Fibroblast of the aortic adventitia (primary cell): ENCODE data around the gene MAP3K21. TPM values are rescaled to one million over a fixed set of nuclear protein-coding genes. Genes with fewer than 3 reads are reported as not detected.

Experiments used
- DNase-seq: peaks from one replicate; pipeline ENCODE4 v3.0.0-alpha.2; 2010; ENCODE audit warnings: low read depth
- H3K4me3 ChIP-seq: 2 replicates; pipeline ENCODE4 v1.5.1; 2011; ENCODE audit warnings: low read depth, mild to moderate bottlenecking, control low read depth, low read length, moderate library complexity
- CTCF ChIP-seq: IDR thresholded peaks from 2 replicates; pipeline ENCODE4 v1.5.1; 2011; ENCODE audit warnings: mild to moderate bottlenecking, low read length, control low read depth, inconsistent platforms; ENCODE audit not compliant: insufficient read depth
- total RNA-seq: library from RNA; depleted of rRNA; stranded (reverse); fragments of >200 nt; gene quantifications from 2 replicates; pipeline ENCODE4 v1.2.3, GENCODE V29; 2012; ENCODE audit warnings: low replicate concordance

The MAP3K21 gene
- total RNA-seq, 1 donor: 0.18 TPM

GRCh38 chr1:233356705-233356987 is 29.1 kb downstream of the MAP3K21 start:
- DNase-seq: no peak
- no peak overlapping the region for H3K4me3 ChIP-seq
- TF ChIP-seq CTCF: no peak

GRCh38 chr1:233357595-233358397 is 30.3 kb downstream of the MAP3K21 start:
- H3K4me3 ChIP-seq: no peak overlapping the region
- DNase-seq: no peak
- no peak for TF ChIP-seq CTCF

- no peak for DNase-seq
- H3K4me3 ChIP-seq: no peak overlapping the region
- TF ChIP-seq CTCF: no peak
Observed at GRCh38 chr1:233359431-233359830, 31.9 kb downstream of the MAP3K21 start.

- DNase-seq: no peak
- no peak for TF ChIP-seq CTCF
- no peak overlapping the region for H3K4me3 ChIP-seq
Observed at GRCh38 chr1:233359905-233360304, 32.4 kb downstream of the MAP3K21 start.

GRCh38 chr1:233360525-233361102 is 33.1 kb downstream of the MAP3K21 start:
- DNase-seq: no peak
- TF ChIP-seq CTCF: no peak
- H3K4me3 ChIP-seq: no peak overlapping the region

GRCh38 chr1:233361876-233362275 is 34.4 kb downstream of the MAP3K21 start:
- no peak for TF ChIP-seq CTCF
- no peak for DNase-seq
- no peak overlapping the region for H3K4me3 ChIP-seq
